ENCODE measurements around the gene OR4A16.

Gene OR4A16

GRCh38 chr11:55342901-55343300 lies at the start of gene OR4A16:
TSS of gene OR4A16 (plus strand) at chr11:55343201. CDS start at chr11:55343201, 0 bp downstream.
- in situ Hi-C loops (cut with HindIII; ENCODE audit: low sequenced_read_pairs), result no loop called here

DNA sequence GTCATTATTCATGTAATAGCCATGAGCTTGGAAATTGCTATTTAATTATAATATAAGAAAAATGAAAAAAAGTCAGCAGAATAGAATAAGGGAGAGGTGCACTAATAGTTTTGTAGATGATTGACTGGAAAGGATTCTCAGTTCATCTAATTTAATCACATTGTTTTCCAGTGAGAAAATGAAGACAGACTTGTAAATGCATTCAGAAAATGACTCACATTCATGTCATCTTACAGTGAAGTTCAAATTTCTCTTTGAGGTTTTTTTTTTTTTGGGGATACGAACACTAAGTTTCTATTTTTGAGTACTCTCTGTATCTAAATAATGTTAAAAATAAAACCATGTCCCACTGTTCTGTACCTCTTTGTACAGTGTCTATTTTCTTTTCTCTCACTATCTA lies 18.5 kb upstream of the OR4A16 start:
- in situ Hi-C loops (cut with HindIII; ENCODE audit: low sequenced_read_pairs), result no loop called here

DNA sequence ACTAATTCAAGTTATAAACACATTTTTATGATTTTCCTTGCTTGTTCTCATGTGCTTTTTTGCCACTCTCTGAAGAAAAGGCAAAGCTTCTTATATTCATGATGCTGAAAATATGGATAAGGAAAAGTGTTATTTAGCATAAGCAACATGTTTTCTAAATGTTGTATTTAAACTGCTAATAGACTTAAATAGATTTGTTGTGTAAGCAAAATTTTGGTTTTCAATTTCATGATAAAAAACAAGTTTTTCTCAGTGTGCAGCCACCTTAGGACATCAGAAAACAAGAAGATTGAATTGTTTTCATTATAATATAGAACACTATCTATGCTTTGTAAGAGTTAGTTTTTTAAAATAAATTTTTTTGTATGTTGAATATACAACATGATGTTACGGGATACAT lies 2.3 kb downstream of the OR4A16 start:
- in situ Hi-C loops (cut with HindIII; ENCODE audit: low sequenced_read_pairs), result no loop called here

DNA sequence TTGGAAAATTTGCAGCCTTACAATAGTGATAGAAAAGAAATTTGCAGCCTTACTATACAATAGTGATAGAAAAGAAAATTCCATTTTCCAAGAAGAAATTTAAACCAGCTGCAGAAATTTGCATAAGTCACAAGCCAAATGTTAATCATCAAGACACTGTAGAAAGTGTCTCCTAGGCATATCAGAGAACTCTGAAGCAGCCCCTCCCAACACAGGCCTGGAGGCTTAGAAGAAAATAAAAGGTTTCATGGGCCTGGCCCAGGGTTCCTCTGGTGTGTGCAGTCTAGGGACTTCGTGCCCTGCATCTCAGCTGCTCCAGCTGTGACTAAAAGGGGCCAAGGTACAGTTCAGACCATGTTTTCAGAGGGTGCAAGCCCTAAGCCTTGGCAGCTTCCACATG lies 6.0 kb downstream of the OR4A16 start:
- in situ Hi-C loops (cut with HindIII; ENCODE audit: low sequenced_read_pairs), result no loop called here

DNA sequence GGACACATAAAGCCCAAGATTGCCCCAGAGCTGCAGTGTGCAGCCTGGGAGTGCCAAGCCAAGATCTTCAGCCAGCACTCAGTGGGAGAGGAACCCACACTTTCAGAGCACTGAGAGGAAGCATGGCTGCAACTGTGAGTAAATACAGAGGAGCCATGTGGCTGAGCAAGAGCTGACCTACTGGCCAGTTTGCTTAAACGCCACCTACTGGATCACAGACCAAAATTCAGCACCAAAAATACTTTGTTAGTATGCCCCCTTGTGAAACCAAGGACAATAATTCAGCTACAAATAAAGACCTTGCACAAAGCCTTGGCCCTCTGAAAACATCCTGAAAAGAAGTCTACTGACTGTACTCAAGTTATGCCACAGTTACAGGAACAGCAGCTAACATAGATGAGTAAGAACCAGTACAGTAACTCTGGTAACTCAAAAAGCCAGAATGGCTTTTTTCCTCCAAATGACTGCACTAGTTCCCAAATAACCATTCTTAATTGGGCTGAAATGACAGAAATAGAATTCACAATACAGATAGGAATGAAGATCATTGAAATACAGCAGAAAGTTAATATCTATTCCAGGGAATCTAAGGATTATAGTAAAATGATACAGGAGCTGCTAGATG lies 14.7 kb downstream of the OR4A16 start:
- in situ Hi-C loops (cut with HindIII; ENCODE audit: low sequenced_read_pairs), result no loop called here

DNA sequence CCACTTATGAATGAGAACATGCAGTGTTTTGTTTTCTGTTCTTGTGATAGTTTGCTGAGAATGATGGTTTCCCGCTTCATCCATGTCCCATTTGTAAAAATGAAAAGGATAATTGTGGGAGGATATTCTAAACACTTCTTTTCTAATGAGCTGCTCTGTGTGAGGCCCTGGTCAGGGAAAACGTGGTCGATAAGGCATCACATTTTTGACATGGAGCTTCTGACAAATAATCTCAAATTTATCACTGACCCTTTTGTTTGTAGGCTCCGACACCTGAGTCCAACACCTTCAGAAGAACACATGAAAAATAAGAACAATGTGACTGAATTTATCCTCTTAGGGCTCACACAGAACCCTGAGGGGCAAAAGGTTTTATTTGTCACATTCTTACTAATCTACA lies 24.7 kb downstream of the OR4A16 start, which contains the start of gene OR4A15:
Gene OR4A15 (plus strand): TSS at position 301 of the 400 bp plus-strand sequence. CDS start 0 bp downstream, at position 301.
- in situ Hi-C loops (cut with HindIII; ENCODE audit: low sequenced_read_pairs), result no loop called here

Measured in DLD1 (cell line).